Mucosa of descending colon (tissue), 3 donors: ENCODE data around the gene PCNX1. TPM values are rescaled to one million over a fixed set of nuclear protein-coding genes. Genes with fewer than 3 reads are reported as not detected.
A peak's percentile ranks its signal among the peaks of the same experiment; 100 is the strongest.
"Not testable (repeated sequence)": the region's sequence is repeated elsewhere in the genome, so short reads cannot be mapped to it uniquely, and the experiment has no call there.

Experiments used
- ATAC-seq: fragments of 200-7000 bp; cut with Tn5 transposase; one replicate; pipeline ENCODE4 v1.9.1; 2020; ENCODE audit warnings: mild to moderate bottlenecking, moderate library complexity
- DNase-seq, 3 donors: peaks; one replicate each; pipeline ENCODE4 v3.0.0-alpha.2; 2020
- H3K36me3 ChIP-seq: fragments of 200-600 bp; one replicate; pipeline ENCODE4 v1.8.0; 2021; ENCODE audit warnings: low read depth, mild to moderate bottlenecking
- H3K4me1 ChIP-seq: fragments of 200-600 bp; one replicate; pipeline ENCODE4 v1.8.0; 2021; ENCODE audit warnings: low read depth, mild to moderate bottlenecking
- H3K4me3 ChIP-seq: fragments of 200-600 bp; one replicate; pipeline ENCODE4 v1.8.0; 2021; ENCODE audit warnings: mild to moderate bottlenecking
- H3K9me3 ChIP-seq: fragments of 200-600 bp; one replicate; pipeline ENCODE4 v1.8.0; 2021; ENCODE audit warnings: mild to moderate bottlenecking
- intact Hi-C, 2 donors: fragments of 100-400 bp; cut with DNase I in 1 of 2; cut with micrococcal nuclease in 1 of 2; formaldehyde crosslinking; loops; one replicate each; pipeline versions ENCODE4 v1.11.0 to v1.11.1; 2022; cut with DNase I, micrococcal nuclease
- long read RNA-seq, 2 donors: library from polyadenylated mRNA; unstranded; transcript quantifications; one replicate each; pipeline ENCODE4 v2.0.0, GENCODE V29; 2019 to 2021
- total RNA-seq, 3 donors: library from RNA; stranded (reverse); fragmentation: NEBNext Ultra II Directional in 2 of 3; extraction: Animal tissue kit (Norgen Biotek cat#: 25700) in 2 of 3; gene quantifications; one replicate each; pipeline versions ENCODE4 v1.2.1 to v1.2.4, GENCODE V29; 2021 to 2023
- TF ChIP-seq, protein P1 (sequence below): fragments of 200-600 bp; IDR thresholded peaks from one replicate; pipeline ENCODE4 v1.8.0; 2022; ENCODE audit warnings: antibody characterized with exemption, mild to moderate bottlenecking
- donor health status: DM: no; HTN: no; CAD: no; lungs with moderate emphysema.
- donor health status: DM: no; HTN: no; CAD: no.
- donor health status: DM: no; HTN: yes; CAD: no.

PCNX1 gene
- 10 to 100 TPM; 27.5 to 49.4 (median 33.5) TPM for total RNA-seq
- long read RNA-seq, donor 1, partial matches to known transcripts, result 6 of 8 reads
- long read RNA-seq, donor 1, other reads (novel, unspliced or antisense), result 2 of 8 reads
- long read RNA-seq, donor 2, result 0 reads

DNA sequence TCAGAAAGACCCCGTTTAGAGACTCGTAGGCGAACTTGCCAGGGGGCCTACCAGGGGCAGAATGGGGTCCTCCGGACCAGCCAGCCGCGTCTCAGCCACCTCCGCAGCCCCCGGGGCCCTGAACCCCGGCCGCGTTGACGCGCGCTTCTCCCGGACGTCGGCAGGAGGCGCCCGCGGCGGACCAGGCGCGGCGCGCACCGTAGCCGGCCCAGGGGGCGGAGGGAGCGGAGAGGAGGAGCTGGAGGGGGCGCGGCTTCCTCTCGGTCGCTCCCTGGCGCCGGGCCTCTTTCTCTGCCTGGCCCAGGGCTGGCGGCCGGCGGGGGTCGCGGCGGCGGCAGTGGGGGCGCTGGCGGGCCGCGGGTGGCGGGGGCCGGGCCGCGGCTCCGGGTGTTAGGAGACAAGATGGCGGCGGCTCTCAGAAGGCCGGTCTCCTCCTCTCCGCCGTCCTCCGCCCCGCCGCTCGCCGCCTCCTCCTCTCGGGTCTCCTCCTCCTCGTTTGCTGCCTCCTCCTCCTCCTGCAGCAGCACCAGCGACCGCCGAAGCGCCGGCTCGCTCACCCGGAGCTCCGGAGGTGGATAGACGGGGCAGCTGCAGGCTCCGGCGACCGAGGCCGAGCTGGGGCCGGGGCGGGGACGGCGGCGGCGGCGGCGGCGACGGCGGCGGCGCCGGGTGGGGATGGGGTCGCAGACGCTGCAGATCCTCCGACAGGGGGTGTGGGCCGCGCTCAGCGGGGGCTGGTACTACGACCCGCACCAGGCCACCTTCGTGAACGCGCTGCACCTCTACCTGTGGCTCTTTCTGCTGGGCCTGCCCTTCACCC lies at the start of gene PCNX1:
Gene PCNX1 (plus strand): TSS at position 284 of the 820 bp plus-strand sequence. CDS start 392 bp downstream, at position 676.
- H3K36me3 ChIP-seq, result no peaks in the 10 kb centered on the region
- intact Hi-C loops, result no loop called here
- no peaks in the 10 kb centered on the region for H3K4me1 ChIP-seq
- TF ChIP-seq, protein P1, sequence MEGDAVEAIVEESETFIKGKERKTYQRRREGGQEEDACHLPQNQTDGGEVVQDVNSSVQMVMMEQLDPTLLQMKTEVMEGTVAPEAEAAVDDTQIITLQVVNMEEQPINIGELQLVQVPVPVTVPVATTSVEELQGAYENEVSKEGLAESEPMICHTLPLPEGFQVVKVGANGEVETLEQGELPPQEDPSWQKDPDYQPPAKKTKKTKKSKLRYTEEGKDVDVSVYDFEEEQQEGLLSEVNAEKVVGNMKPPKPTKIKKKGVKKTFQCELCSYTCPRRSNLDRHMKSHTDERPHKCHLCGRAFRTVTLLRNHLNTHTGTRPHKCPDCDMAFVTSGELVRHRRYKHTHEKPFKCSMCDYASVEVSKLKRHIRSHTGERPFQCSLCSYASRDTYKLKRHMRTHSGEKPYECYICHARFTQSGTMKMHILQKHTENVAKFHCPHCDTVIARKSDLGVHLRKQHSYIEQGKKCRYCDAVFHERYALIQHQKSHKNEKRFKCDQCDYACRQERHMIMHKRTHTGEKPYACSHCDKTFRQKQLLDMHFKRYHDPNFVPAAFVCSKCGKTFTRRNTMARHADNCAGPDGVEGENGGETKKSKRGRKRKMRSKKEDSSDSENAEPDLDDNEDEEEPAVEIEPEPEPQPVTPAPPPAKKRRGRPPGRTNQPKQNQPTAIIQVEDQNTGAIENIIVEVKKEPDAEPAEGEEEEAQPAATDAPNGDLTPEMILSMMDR, result peak; percentile 93
- H3K4me3 ChIP-seq, result peak within 1 kb of the TSS; percentile 79
- ATAC-seq (peak; percentile 90), DNase-seq (peak; percentile 90 to 95 (median 92))
- H3K9me3 ChIP-seq, result no peaks in the 10 kb centered on the region

DNA sequence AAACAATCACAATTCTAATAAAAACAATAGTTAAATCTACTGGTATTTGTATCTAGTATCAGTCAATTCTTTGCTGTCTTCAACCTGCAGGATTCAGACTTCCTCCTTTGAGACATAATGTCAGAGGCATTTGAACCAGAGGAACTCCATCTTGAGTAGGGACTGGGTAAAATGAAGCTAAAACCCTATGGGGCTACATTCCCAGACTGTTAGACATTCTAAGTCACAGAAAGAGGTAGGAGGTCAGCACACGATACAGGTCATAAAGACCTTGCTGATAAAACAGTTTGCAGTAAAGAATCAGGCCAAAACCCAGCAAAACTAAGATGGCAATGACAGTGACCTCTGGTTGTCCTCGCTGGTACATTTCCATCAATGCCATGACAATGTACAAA lies 49.8 kb upstream of the PCNX1 start:
- no peak overlapping the region for H3K4me3 ChIP-seq
- H3K4me1 ChIP-seq, result no peaks in the 10 kb centered on the region
- H3K36me3 ChIP-seq, result no peaks in the 10 kb centered on the region
- intact Hi-C loops, result no loop called here
- H3K9me3 ChIP-seq, result no peaks in the 10 kb centered on the region
- ATAC-seq, result no peak
- DNase-seq, result no peak
- TF ChIP-seq, protein P1, result no peak

DNA sequence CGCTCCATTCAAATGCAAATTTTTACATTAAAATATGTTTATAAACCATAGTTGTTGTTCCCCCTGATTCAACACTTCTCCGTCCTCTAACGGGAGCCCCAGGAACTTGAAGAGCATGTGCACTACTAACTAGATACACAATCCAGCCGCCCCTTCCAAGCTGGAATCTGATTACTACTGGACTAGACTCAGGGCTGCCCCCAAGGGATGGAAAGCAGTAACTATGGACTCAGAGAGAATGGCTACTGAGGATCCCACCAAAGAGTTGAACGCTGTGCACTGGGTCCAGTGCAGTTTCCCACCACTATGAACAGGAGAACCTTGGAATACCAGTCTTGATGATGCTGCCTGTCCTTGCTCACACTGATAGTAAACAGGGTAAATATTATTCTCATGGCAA lies 48.6 kb upstream of the PCNX1 start:
- DNase-seq (no peak), ATAC-seq (no peak)
- no peaks in the 10 kb centered on the region for H3K4me1 ChIP-seq
- H3K4me3 ChIP-seq, result no peak overlapping the region
- no peaks in the 10 kb centered on the region for H3K9me3 ChIP-seq
- intact Hi-C loops, result no loop called here
- TF ChIP-seq, protein P1, result no peak
- H3K36me3 ChIP-seq, result no peaks in the 10 kb centered on the region

DNA sequence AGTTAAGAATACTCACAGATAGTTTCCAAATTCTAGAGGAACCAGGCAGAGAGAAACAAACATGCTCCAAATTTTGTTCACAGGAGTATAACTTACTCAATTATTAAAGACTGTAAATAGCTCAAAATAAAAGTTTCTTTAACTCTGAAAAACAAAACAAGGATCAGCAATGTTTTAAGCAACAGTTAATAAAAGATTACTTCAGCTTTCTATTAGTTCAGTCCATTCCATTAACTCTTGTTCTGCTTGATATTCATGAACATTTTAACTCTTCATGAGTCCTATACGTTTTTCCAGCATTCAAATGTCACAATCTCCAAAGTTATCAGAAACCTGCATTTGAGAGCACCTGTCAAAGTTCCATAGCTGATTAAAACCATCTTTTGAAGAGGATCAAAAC lies 40.3 kb upstream of the PCNX1 start:
- H3K4me3 ChIP-seq, intact Hi-C loops, ATAC-seq, DNase-seq, H3K36me3 ChIP-seq, H3K4me1 ChIP-seq: not testable (repeated sequence)
- H3K9me3 ChIP-seq, result peaks cover 12% of the 10 kb centered on the region

- H3K9me3 ChIP-seq, result peaks cover 12% of the 10 kb centered on the region
- no peak overlapping the region for H3K4me3 ChIP-seq
- DNase-seq (no peak), ATAC-seq (no peak)
- intact Hi-C loops, result loop anchor here in 1 of 2 donors (5.0 kb wide), 1 partner anchor 101 kb away; no protein-coding TSS in a partner anchor
- no peaks in the 10 kb centered on the region for H3K36me3 ChIP-seq
- no peaks in the 10 kb centered on the region for H3K4me1 ChIP-seq
- TF ChIP-seq, protein P1, result no peak
Observed at GRCh38 chr14:70871001-70871400, 36.3 kb upstream of the PCNX1 start.
